Fibroblast of pulmonary artery (primary cell): Measurements from ENCODE around the gene CAMK2G.
"Not testable (repeated sequence)": the region's sequence is repeated elsewhere in the genome, so short reads cannot be mapped to it uniquely, and the experiment has no call there.

Experiments
- DNase-seq: peaks from one replicate; pipeline ENCODE4 v3.0.0-alpha.2; 2010; ENCODE audit warnings: low read depth
- H3K4me3 ChIP-seq: replicated peaks from 2 replicates; pipeline ENCODE4 v1.5.1; 2011; ENCODE audit warnings: low read depth, mild to moderate bottlenecking, control low read depth, low read length, moderate library complexity
- TF ChIP-seq, protein P1 (sequence below): IDR thresholded peaks from 2 replicates; pipeline ENCODE4 v1.5.1; 2011; ENCODE audit warnings: mild to moderate bottlenecking, control low read depth, low read length, inconsistent platforms; ENCODE audit errors: missing control alignments

The CAMK2G gene

DNA sequence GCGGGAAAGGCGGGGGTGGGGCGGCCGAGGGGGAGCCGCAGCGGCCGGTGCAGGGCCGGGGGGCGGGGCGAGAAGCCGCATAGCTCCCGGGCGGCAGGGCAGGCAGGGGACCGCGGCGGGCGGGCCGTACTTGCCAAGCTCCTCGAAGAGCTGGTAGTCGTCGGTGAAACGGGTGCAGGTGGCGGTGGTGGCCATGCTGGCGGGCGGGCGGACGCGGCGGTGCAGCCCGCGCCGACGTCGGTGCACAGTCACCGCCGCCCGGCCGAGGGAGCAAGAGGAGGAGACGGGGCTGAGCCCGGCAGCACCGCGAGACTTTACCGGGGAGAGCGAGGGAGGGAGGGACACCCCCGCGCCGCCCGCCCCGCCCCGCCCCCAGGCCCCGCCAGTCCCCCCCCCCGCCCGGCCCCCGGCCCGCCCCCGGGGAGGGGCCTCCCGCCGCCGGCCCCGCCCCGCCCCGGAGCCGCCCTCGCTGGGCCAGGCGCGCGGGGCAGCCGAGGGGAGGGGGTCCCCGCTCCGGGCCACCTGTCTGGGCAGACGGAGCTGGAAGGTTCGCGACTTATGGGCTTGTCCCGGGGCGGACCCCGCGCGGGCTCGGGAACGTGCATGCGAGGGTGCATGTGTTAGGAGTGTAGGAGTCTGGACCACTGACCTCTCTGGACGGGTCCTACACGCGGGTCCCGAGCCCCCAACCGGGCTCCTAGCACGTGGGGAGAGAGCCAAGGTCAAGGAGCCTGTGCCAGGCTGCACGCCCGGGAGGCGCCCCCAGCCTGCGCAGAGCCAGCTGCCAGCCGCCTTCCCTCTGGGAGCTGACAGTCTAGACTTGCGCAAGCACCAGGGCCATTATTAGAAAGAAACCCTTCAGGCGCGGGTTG, at the start of gene CAMK2G:
Gene CAMK2G (minus strand): TSS at position 289 of the 872 bp plus-strand sequence. CDS start 94 bp downstream, at position 195.
- peak; percentile 83 for DNase-seq
- TF ChIP-seq, protein P1, sequence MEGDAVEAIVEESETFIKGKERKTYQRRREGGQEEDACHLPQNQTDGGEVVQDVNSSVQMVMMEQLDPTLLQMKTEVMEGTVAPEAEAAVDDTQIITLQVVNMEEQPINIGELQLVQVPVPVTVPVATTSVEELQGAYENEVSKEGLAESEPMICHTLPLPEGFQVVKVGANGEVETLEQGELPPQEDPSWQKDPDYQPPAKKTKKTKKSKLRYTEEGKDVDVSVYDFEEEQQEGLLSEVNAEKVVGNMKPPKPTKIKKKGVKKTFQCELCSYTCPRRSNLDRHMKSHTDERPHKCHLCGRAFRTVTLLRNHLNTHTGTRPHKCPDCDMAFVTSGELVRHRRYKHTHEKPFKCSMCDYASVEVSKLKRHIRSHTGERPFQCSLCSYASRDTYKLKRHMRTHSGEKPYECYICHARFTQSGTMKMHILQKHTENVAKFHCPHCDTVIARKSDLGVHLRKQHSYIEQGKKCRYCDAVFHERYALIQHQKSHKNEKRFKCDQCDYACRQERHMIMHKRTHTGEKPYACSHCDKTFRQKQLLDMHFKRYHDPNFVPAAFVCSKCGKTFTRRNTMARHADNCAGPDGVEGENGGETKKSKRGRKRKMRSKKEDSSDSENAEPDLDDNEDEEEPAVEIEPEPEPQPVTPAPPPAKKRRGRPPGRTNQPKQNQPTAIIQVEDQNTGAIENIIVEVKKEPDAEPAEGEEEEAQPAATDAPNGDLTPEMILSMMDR = no peak

DNA sequence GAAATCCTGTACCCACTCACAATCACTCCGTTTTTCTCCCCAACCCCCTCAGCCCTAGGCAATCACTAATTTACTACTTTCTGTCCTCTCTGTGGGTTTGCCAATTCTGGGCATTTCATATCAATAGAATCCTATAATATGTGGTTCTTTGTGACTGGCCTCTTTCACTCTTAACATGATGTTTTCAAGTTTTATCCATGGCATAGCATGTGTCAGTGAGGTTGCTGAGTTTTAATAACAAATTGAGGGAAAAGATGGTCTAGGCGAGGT, 48.4 kb upstream of the CAMK2G start:
- TF ChIP-seq, protein P1 = no peak
- DNase-seq = no peak
- H3K4me3 ChIP-seq = no peak overlapping the region

More for the DNA sequence above, at the start of gene CAMK2G:
- peak within 1 kb of the TSS; percentile 63 for H3K4me3 ChIP-seq

DNA sequence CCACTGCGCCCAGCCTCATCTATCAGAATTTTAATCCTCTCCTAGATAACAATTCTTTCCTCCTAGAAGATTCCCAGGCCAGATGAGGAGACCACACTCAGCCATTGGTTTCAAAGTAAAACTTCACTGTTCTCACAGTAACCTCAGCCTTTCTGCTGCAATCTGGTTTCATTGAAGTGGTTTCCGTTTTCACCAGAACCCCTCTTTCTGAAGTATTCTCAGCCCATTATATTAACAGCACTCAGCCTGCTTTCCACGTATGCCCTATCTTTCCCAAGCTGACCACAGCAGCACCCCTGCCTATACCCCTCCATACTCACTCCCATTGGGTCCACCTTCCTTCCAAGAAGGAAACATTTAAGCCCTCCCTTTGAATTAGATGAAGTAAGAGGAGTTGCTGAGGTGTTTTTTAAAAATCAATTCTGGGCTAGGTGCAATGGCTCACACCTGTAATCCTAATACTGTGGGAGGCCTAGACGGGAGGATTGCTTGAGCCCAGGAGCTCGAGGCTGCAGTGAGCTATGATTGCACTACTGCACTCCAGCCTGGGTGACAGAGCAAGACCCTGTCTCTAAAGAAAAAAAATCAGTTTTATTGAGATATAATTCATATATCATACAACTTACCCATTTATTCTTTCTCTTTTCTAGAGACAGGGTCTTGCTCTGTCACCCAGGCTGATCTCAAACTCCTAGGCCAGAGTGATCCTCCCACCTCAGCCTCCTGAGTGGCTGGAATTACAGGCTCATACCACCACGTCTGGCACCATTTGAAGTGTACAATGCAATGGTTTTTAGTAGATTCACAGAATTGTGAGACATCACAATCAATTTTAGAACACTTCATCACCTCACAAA, 47.9 kb upstream of the CAMK2G start:
- TF ChIP-seq, protein P1 = no peak
- no peak overlapping the region for H3K4me3 ChIP-seq
- DNase-seq = no peak

DNA sequence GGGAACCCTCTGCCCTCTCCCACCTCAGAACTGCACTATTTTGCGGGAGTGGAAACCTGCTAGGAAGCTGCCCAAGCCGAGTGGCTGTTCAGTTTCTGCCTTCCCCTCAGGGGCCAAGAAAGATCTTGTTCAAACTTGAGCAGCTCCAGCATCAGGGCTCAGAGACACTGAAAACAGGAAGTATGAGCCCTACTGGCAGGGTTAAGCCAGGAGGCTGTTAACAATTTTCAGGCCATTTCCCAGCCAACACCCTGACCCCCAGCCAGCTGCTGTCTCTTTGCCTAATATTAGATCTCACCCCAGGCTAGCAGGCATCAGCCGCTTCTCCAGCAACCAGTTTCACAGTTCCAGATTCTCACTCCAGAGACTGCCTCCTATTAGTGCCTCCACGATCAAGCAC, 45.7 kb upstream of the CAMK2G start:
- no peak overlapping the region for H3K4me3 ChIP-seq
- TF ChIP-seq, protein P1 = no peak
- no peak for DNase-seq

DNA sequence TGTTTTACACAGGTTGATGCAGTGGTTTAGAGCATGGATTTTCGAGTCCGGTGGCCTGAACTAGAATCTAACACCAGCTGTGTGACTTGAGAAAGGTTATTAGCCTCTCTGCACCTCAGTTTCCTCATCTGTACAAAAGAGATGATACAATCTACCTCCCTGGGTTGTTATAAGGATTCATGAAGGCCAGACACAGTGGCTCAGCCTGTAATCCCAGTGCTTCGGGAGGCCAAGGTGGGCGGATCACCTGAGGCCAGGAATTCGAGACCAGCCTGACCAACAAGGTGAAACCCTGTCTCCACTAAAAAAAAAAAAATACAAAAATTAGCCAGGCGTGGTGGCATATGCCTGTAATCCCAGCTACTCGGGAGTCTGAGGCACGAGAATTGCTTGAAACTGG, 45.1 kb upstream of the CAMK2G start:
- DNase-seq, H3K4me3 ChIP-seq: not testable (repeated sequence)

DNA sequence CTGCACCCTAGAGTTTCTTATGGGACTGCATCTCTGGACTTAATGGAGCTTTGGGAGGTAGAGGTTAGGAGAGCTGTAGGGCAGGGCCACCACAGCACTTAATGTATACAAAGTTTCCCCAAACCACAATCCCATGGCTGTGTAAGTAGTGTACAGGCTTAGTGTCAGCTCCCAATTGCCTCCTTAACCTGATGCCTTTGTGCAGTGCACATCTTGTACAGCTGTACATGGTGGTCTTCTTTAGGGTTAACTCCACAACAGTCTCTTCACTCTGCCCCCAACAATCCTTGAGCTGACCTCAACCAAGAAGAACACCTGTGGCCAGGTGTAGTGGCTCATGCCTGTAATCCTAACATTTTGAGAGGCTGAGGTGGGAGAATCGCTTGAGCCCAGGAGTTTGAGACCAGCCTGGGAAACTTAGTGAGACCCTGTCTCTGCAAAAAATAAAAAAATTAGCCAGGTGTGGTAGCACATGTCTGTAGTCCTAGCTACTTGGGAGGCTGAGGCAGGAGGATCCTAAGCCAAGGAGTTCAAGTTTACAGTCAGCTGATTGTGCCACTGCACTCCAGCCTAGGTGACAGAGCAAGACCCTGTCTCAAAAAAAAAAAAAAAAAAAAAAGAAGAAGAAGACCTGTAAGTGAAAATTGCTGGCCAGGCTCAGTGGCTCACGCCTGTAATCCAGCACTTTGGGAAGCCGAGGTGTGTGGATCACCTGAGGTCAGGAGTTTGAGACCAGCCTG, 43.4 kb upstream of the CAMK2G start:
- H3K4me3 ChIP-seq = no peak overlapping the region
- DNase-seq = no peak
- TF ChIP-seq, protein P1 = no peak

DNA sequence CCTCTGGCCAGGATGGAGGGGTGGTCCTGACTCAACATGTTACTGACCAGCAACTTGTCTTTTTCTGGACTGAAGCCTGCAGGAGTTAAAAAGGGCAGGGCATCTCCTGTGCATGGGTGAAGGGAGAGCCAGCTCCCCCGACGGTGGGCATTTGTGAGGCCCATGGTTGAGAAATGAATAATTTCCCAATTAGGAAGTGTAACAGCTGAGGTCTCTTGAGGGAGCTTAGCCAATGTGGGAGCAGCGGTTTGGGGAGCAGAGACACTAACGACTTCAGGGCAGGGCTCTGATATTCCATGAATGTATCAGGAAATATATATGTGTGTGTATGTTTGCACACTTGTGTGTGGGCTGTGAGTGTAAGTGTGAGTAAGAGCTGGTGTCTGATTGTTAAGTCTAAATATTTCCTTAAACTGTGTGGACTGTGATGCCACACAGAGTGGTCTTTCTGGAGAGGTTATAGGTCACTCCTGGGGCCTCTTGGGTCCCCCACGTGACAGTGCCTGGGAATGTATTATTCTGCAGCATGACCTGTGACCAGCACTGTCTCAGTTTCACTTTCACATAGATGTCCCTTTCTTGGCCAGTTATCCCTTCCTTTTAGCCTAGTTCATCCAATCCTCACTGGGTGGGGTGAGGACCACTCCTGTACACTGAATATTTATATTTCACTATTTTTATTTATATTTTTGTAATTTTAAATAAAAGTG, 42.6 kb upstream of the CAMK2G start:
- no peak for DNase-seq
- no peak overlapping the region for H3K4me3 ChIP-seq
- TF ChIP-seq, protein P1 = no peak
